ENCODE results near the gene MTCL3.

- TF ChIP-seq CTCF (IDR thresholded peaks at IDR 0.05; ENCODE audit: low read depth, low read length, poor library complexity, severe bottlenecking) (no peak), EZH2phosphoT487 (IDR thresholded peaks at IDR 0.05; ENCODE audit: borderline replicate concordance, low read length) (no peak)
Measured at GRCh38 chr6:127423921-127424320, 95.2 kb downstream of the MTCL3 start.

All from DOHH2 (cell line).